ENCODE data around the gene ITGA5.

ITGA5 gene

GRCh38 chr12:54393743-54394142, 25.3 kb downstream of the ITGA5 start:
- no peak overlapping the region for H3K4me3 ChIP-seq
- DNase-seq (ENCODE audit: low spot score), result no peak
- no peak for TF ChIP-seq CTCF (IDR thresholded peaks at IDR 0.05)

DNA sequence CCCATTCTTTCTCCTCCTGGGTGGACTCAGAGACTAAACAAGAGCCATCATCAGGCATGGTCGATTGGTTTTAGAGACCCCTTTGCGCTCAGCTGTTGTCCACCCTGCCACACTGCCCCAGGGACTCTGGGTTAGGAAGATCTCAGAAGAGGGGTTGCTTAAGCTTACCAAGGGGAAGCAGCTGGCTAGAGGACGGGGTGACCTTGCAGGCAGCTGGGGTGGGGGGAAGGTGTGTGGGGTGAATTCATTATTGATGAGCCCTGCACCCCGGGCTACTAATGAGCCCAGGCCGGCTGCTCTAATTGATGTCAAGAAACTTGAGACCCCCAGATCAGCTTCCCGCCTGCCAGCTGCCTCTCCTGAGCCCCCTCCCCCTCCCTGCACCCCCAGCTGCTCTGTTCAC, 25.9 kb downstream of the ITGA5 start:
- no peak overlapping the region for H3K27ac ChIP-seq
- no peak overlapping the region for H3K4me3 ChIP-seq
- no peak for TF ChIP-seq CTCF (IDR thresholded peaks at IDR 0.05)
- no peak for DNase-seq (ENCODE audit: low spot score)

More at GRCh38 chr12:54393743-54394142, 25.3 kb downstream of the ITGA5 start:
- H3K27ac ChIP-seq, result no peak overlapping the region

GRCh38 chr12:54392485-54393206, 26.4 kb downstream of the ITGA5 start:
- Histone ChIP-seq H3K4me3 (no peak overlapping the region), H3K27ac (no peak overlapping the region)
- TF ChIP-seq CTCF (IDR thresholded peaks at IDR 0.05), result no peak
- no peak for DNase-seq (ENCODE audit: low spot score)

- DNase-seq (ENCODE audit: low spot score), result no peak
- Histone ChIP-seq H3K4me3 (peak overlapping the region; percentile 54), H3K27ac (peak overlapping the region in 1 of 2 donors; percentile 42)
- no peak for TF ChIP-seq CTCF (IDR thresholded peaks at IDR 0.05)
Observed at GRCh38 chr12:54390668-54391551, 28.2 kb downstream of the ITGA5 start.

GRCh38 chr12:54390176-54390667, 28.8 kb downstream of the ITGA5 start:
- no peak for DNase-seq (ENCODE audit: low spot score)
- H3K4me3 ChIP-seq, result no peak overlapping the region
- no peak for TF ChIP-seq CTCF (IDR thresholded peaks at IDR 0.05)
- H3K27ac ChIP-seq, result peak overlapping the region in 1 of 2 donors; percentile 0

DNA sequence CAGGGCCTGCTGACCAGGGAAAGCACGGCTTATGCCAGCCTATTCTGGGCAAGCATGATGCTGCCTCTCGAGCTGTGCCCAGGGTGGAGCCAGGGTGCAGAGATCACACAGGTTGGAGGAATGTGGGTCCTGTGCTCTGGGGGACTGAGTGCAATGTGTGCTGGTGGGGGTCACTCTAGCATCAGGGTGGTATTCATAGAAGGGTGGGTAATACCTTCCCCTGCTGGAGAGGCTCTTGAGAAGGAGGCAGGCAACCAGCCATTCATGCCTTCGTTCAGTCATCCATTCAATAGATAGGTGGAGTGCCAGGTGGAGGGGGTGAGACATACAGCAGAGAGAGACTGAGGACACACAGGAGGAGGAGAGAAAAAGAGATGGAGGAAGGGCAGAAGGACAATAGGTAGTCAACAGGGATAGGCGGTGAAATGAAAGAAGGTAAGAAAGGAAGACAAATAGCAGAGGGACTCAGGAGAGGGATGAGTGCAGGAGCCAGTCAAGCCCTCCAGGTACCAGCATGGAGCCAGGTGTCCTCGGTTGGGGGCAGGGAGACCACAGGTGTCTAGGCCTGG, 29.4 kb downstream of the ITGA5 start:
- no peak for TF ChIP-seq CTCF (IDR thresholded peaks at IDR 0.05)
- Histone ChIP-seq H3K27ac (no peak overlapping the region), H3K4me3 (no peak overlapping the region)
- DNase-seq (ENCODE audit: low spot score), result no peak

Data from coronary artery (tissue), 2 donors.